Stimulated activated CD8-positive, alpha-beta memory T cell treated with anti-CD3 and anti-CD28 coated beads, Interleukin-12 subunit alpha, Interleukin-12 subunit beta, amount 100 ng/mL, for 1 hour (primary cell): ENCODE data around the gene STX18.

Experiments
- DNase-seq: peaks from one replicate; pipeline ENCODE4 v3.0.0-alpha.2; 2020; ENCODE audit warnings: low read depth

STX18 gene

GRCh38 chr4:4398430-4398829, 143.4 kb downstream of the STX18 start:
- DNase-seq: no peak

GRCh38 chr4:4397441-4397819, 144.4 kb downstream of the STX18 start:
- DNase-seq: no peak

- DNase-seq: no peak
These were observed 145.0 kb downstream of the STX18 start for GRCh38 chr4:4396628-4397440.

- no peak for DNase-seq
These were observed 145.8 kb downstream of the STX18 start for GRCh38 chr4:4395849-4396627.

GRCh38 chr4:4395371-4395770, 146.5 kb downstream of the STX18 start:
- DNase-seq: no peak

GRCh38 chr4:4394644-4395043, 147.2 kb downstream of the STX18 start:
- DNase-seq: no peak

GRCh38 chr4:4392501-4393183, 149.2 kb downstream of the STX18 start:
- DNase-seq: no peak

- no peak for DNase-seq
These were observed 150.0 kb downstream of the STX18 start for GRCh38 chr4:4391866-4392265.

- DNase-seq: no peak
These were observed 151.2 kb downstream of the STX18 start for GRCh38 chr4:4390515-4391240.

GRCh38 chr4:4390046-4390445, 151.8 kb downstream of the STX18 start:
- DNase-seq: no peak

GRCh38 chr4:4388836-4389575, 152.8 kb downstream of the STX18 start:
- no peak for DNase-seq

- no peak for DNase-seq
These were observed 153.5 kb downstream of the STX18 start for GRCh38 chr4:4388311-4388790.

GRCh38 chr4:4387531-4388310, 154.1 kb downstream of the STX18 start:
- no peak for DNase-seq

GRCh38 chr4:4386736-4387392, 155.0 kb downstream of the STX18 start, which contains the start of gene NSG1:
TSS of gene NSG1 (plus strand) at chr4:4387102. CDS start at chr4:4387630, 528 bp downstream.
- no peak for DNase-seq

GRCh38 chr4:4386296-4386735, 155.5 kb downstream of the STX18 start:
- no peak for DNase-seq

GRCh38 chr4:4385729-4386295, 156.0 kb downstream of the STX18 start:
- no peak for DNase-seq

GRCh38 chr4:4384837-4385236, 157.0 kb downstream of the STX18 start:
- no peak for DNase-seq

- DNase-seq: no peak
These were observed 158.8 kb downstream of the STX18 start for GRCh38 chr4:4383085-4383484.

- DNase-seq: no peak
These were observed 162.2 kb downstream of the STX18 start for GRCh38 chr4:4379540-4380087.
